GM21786 (cell line): Measurements from ENCODE around the gene CTXN2.

Source experiments
- ATAC-seq: cut with Tn5 transposase; IDR thresholded peaks from one replicate; pipeline ENCODE4 v1.9.1; 2021; ENCODE audit not compliant: unreplicated experiment

Gene CTXN2

DNA sequence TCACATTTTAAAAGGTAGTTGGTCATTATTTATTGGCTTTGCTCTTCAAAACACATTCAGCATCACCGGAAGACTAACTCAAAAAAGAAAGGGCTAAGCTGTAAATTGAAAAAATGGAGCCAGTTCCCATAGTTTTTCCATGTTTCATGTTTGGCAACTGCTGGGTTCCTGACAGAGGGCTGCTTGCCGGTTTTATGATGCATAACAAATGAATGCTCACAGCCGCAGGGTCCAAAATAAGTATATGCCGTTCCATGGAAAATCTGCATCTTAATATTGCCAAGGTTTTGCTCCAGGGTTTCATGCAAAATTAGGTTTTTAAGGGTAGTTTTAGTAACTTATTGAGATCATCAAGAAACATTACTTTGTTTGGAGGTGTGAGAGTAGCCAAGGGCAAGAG lies 30.4 kb downstream of the CTXN2 start:
- no peak for ATAC-seq

GRCh38 chr15:48222627-48223026 lies 31.2 kb downstream of the CTXN2 start:
- ATAC-seq, result no peak

- ATAC-seq, result no peak
Observed at GRCh38 chr15:48225771-48226170, 34.3 kb downstream of the CTXN2 start.

DNA sequence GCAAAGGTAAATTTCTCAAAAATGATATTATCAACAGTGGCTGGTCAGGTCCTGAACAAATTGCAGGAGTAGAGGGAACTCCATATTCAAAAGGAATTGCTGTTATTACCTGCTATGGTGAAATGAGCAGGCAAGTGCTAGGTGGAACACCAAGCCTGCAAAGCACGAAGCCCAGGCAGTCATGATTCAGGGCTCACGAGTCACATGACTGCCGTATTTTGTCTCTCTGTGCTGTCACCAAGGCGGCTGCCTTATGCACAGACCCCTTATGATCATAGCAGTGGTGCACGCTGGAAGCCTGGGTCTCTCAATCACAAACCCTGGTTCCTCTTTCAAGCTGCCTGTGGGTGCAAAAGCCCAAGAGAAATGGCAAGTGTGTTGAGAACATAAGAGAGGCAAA lies 39.0 kb downstream of the CTXN2 start:
- no peak for ATAC-seq

DNA sequence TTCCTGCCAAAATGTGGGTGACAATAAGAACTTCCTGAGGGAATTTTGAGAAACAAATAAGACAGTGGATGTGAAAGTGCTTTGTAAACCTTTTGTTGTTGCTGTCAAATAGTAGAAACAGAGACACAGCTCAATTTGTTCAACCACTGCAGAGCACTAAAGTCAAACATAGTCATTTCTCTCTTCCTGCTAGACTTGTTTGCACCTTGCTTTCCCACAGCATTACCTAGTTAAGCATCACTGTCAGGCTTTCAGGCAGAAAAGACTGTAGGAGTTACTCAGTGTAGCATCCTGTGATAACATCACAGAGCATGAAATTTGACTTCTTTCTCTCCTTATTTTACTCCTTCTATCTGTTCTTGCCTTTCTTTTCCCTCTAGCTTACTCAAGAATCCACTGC lies 41.8 kb downstream of the CTXN2 start:
- ATAC-seq, result no peak

DNA sequence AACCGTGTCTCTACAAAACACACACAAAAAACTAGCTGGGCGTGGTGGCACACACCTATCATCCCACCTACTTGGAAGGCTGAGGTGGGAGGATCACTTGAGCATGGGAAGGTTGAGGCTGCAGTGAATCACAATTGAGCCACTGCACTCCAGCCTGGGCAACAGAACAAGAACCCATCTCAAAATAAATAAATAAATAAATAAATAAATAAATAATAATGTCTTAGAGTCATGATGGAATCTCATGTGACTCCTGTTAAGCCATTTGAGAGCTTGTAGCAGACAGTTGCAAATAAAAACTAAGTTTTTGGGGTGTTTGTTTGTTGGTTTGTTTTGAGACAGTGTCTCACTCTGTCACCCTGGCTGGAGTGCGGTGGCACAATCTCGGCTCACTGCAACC lies 47.9 kb downstream of the CTXN2 start:
- no peak for ATAC-seq

- ATAC-seq, result no peak
Observed at GRCh38 chr15:48242015-48242414, 50.5 kb downstream of the CTXN2 start.

DNA sequence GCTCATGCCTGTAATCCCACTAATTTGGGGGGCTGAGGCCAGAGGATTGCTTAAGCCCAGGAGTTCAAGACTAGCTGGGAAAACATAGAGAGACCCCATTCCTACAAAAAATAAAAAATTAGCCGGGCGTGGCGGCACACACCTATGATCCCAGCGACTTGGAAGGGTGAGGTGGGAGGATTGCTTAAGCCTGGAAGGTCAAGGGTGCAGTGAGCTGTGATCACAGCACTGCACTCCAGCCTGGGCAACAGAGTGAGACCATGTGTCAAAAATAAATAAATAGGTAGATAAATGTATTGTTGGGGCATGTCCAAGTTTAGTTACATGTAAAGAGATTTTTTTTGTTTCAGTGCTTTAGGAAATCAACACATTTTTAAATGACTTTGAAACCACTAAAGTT lies 51.1 kb downstream of the CTXN2 start:
- no peak for ATAC-seq

DNA sequence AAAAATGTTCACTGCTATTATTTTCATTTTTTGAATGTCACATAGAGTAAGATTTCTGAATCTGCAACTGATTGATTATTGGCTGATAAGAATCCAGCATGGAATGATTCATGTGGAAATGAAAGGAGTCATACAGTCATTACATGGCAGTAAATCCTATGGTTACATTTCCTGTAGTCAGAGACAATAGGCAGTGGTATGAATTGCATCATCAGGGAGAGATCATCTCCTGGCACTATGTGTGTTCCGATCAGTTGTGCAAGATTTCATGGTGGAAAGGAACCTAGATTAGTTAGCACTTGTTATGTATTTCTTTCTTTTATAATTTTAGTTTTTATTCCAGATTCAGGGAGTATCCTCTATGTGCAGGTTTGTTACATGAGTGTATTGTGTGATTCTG lies 53.5 kb downstream of the CTXN2 start:
- ATAC-seq, result no peak

GRCh38 chr15:48248414-48248813 lies 56.9 kb downstream of the CTXN2 start:
- ATAC-seq, result no peak

DNA sequence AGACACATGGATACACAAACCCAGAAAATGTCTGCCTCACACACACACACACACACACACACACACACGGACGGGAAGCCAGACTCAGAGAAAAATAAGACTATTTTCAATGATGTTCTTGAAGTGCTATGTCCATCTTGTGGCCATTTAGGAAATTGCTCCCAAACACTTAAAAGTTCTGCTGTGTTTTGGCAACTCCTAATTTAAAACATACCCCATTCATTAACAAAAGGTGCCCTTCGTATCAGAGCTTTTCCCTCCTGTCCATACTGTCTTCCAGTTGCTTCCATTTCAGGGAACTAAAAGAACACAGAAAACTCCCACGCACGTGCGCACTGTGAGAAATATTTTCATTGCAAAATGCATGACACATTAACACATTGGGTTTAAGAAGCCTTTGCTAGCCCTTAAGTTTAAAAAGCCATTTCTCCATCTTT lies 59.2 kb downstream of the CTXN2 start:
- ATAC-seq, result no peak

DNA sequence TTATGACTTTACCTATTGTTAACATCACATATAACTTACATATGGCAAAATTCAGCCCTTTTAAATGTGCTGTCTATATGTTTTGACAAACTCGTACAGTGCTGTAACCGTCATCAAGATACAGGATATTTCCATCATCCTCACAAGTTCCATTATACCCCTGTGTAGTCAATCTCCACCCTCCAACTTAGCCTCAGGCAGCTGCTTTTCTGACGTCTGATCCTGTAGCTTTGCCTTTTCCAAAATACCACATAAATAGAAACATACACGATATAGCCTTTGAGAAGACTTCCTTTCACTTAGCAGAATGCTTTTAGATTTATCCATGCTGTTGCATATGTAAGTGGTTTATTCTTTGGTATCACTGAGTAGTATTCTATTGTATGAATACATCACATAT lies 61.7 kb downstream of the CTXN2 start:
- ATAC-seq, result no peak
